HAP-1 (cell line): ENCODE measurements around the gene KATNB1.

Experiments
- DNase-seq, 2 experiments: peaks; one replicate each; pipeline ENCODE4 v3.0.0-alpha.2; 2016 to 2020; ENCODE audit warnings: low spot score in 2 of 2
- H3K27me3 ChIP-seq: fragments of 250-450 bp; sonication (Bioruptor Pico); 2 replicates; pipeline ENCODE4 v1.5.1; 2020; ENCODE audit warnings: low read depth, mild to moderate bottlenecking, moderate library complexity
- H3K36me3 ChIP-seq: fragments of 250-450 bp; sonication (Bioruptor Pico); replicated peaks from 2 replicates; pipeline ENCODE4 v1.5.1; 2020; ENCODE audit warnings: mild to moderate bottlenecking
- H3K4me1 ChIP-seq: fragments of 250-450 bp; sonication (Bioruptor Pico); 2 replicates; pipeline ENCODE4 v1.5.1; 2020; ENCODE audit warnings: mild to moderate bottlenecking
- H3K4me3 ChIP-seq: fragments of 250-450 bp; sonication (Bioruptor Pico); 2 replicates; pipeline ENCODE4 v1.5.1; 2020; ENCODE audit warnings: mild to moderate bottlenecking, moderate library complexity
- H3K9me3 ChIP-seq: fragments of 250-450 bp; sonication (Bioruptor Pico); 2 replicates; pipeline ENCODE4 v1.5.1; 2020; ENCODE audit warnings: mild to moderate bottlenecking, moderate library complexity
- in situ Hi-C: fragments of 300-500 bp; cut with MboI; formaldehyde crosslinking; loops from 3 replicates; pipeline ENCODE4 v1.14.3; 2020; ENCODE audit warnings: low sequenced_read_pairs, inconsistent platforms, mixed read lengths

The KATNB1 gene

GRCh38 chr16:57696240-57696639 is 39.3 kb upstream of the KATNB1 start:
- in situ Hi-C loops, result no loop called here
- no peaks in the 10 kb centered on the region for H3K36me3 ChIP-seq
- H3K4me1 ChIP-seq, result no peaks in the 10 kb centered on the region
- H3K27me3 ChIP-seq, result peaks cover 5% of the 10 kb centered on the region; the same call in 1 of the 2 replicates
- H3K9me3 ChIP-seq, result no peaks in the 10 kb centered on the region
- no peak for DNase-seq
- H3K4me3 ChIP-seq, result no peak overlapping the region

GRCh38 chr16:57697896-57698537 is 37.6 kb upstream of the KATNB1 start:
- Histone ChIP-seq H3K27me3 (peaks cover 3% of the 10 kb centered on the region; the same call in 1 of the 2 replicates), H3K9me3 (no peaks in the 10 kb centered on the region), H3K4me3 (no peak overlapping the region), H3K36me3 (no peaks in the 10 kb centered on the region), H3K4me1 (no peaks in the 10 kb centered on the region)
- no peak for DNase-seq
- in situ Hi-C loops, result no loop called here

GRCh38 chr16:57698812-57699405 is 36.7 kb upstream of the KATNB1 start:
- H3K36me3 ChIP-seq, result no peaks in the 10 kb centered on the region
- in situ Hi-C loops, result no loop called here
- no peak for DNase-seq
- no peaks in the 10 kb centered on the region for H3K27me3 ChIP-seq
- H3K9me3 ChIP-seq, result no peaks in the 10 kb centered on the region
- H3K4me3 ChIP-seq, result no peak overlapping the region
- no peaks in the 10 kb centered on the region for H3K4me1 ChIP-seq

GRCh38 chr16:57699481-57699880 is 36.1 kb upstream of the KATNB1 start:
- Histone ChIP-seq H3K36me3 (no peaks in the 10 kb centered on the region), H3K27me3 (no peaks in the 10 kb centered on the region), H3K9me3 (no peaks in the 10 kb centered on the region), H3K4me3 (no peak overlapping the region), H3K4me1 (no peaks in the 10 kb centered on the region)
- in situ Hi-C loops, result no loop called here
- no peak for DNase-seq

GRCh38 chr16:57699899-57700298 is 35.7 kb upstream of the KATNB1 start:
- H3K4me3 ChIP-seq, result no peak overlapping the region
- no peaks in the 10 kb centered on the region for H3K27me3 ChIP-seq
- H3K4me1 ChIP-seq, result no peaks in the 10 kb centered on the region
- in situ Hi-C loops, result no loop called here
- H3K36me3 ChIP-seq, result no peaks in the 10 kb centered on the region
- DNase-seq, result no peak
- H3K9me3 ChIP-seq, result no peaks in the 10 kb centered on the region

GRCh38 chr16:57700781-57701551 is 34.6 kb upstream of the KATNB1 start:
- H3K36me3 ChIP-seq, result no peaks in the 10 kb centered on the region
- in situ Hi-C loops, result no loop called here
- no peak overlapping the region for H3K4me3 ChIP-seq
- no peak for DNase-seq
- no peaks in the 10 kb centered on the region for H3K4me1 ChIP-seq
- no peaks in the 10 kb centered on the region for H3K27me3 ChIP-seq
- no peaks in the 10 kb centered on the region for H3K9me3 ChIP-seq

- DNase-seq, result no peak
- no peaks in the 10 kb centered on the region for H3K4me1 ChIP-seq
- H3K36me3 ChIP-seq, result no peaks in the 10 kb centered on the region
- no peak overlapping the region for H3K4me3 ChIP-seq
- in situ Hi-C loops, result no loop called here
- H3K27me3 ChIP-seq, result no peaks in the 10 kb centered on the region
- no peaks in the 10 kb centered on the region for H3K9me3 ChIP-seq
These were observed 33.7 kb upstream of the KATNB1 start for GRCh38 chr16:57701759-57702371.

- no peak overlapping the region for H3K4me3 ChIP-seq
- in situ Hi-C loops, result no loop called here
- H3K36me3 ChIP-seq, result no peaks in the 10 kb centered on the region
- no peak for DNase-seq
- no peaks in the 10 kb centered on the region for H3K4me1 ChIP-seq
- H3K9me3 ChIP-seq, result no peaks in the 10 kb centered on the region
- no peaks in the 10 kb centered on the region for H3K27me3 ChIP-seq
These were observed 32.1 kb upstream of the KATNB1 start for GRCh38 chr16:57703416-57704010.

- DNase-seq, result no peak
- Histone ChIP-seq H3K9me3 (no peaks in the 10 kb centered on the region), H3K27me3 (peaks cover 1% of the 10 kb centered on the region; the same call in 1 of the 2 replicates), H3K36me3 (no peaks in the 10 kb centered on the region), H3K4me3 (no peak overlapping the region), H3K4me1 (no peaks in the 10 kb centered on the region)
- in situ Hi-C loops, result no loop called here
These were observed 31.3 kb upstream of the KATNB1 start for GRCh38 chr16:57704011-57704904.

- Histone ChIP-seq H3K4me3 (no peak overlapping the region), H3K4me1 (no peaks in the 10 kb centered on the region)
- DNase-seq, result no peak
These were observed 30.4 kb upstream of the KATNB1 start for GRCh38 chr16:57704905-57705852.

GRCh38 chr16:57706717-57707116 is 28.9 kb upstream of the KATNB1 start:
- in situ Hi-C loops, result no loop called here
- Histone ChIP-seq H3K4me1 (no peaks in the 10 kb centered on the region), H3K9me3 (no peaks in the 10 kb centered on the region), H3K4me3 (no peak overlapping the region), H3K36me3 (no peaks in the 10 kb centered on the region), H3K27me3 (peaks cover 17% of the 10 kb centered on the region; the same call in 1 of the 2 replicates)
- no peak for DNase-seq

More at GRCh38 chr16:57704905-57705852, 30.4 kb upstream of the KATNB1 start:
- in situ Hi-C loops, result no loop called here
- Histone ChIP-seq H3K36me3 (no peaks in the 10 kb centered on the region), H3K9me3 (no peaks in the 10 kb centered on the region), H3K27me3 (peaks cover 10% of the 10 kb centered on the region; the same call in 1 of the 2 replicates)

GRCh38 chr16:57707331-57707730 is 28.2 kb upstream of the KATNB1 start:
- Histone ChIP-seq H3K4me3 (no peak overlapping the region), H3K36me3 (no peaks in the 10 kb centered on the region), H3K4me1 (no peaks in the 10 kb centered on the region), H3K27me3 (peaks cover 20% of the 10 kb centered on the region; the same call in 1 of the 2 replicates), H3K9me3 (no peaks in the 10 kb centered on the region)
- DNase-seq, result no peak
- in situ Hi-C loops, result no loop called here
